Spinal cord (tissue), 10 donors: ENCODE results near the gene MANSC1. TPM values are rescaled to one million over a fixed set of nuclear protein-coding genes. Genes with fewer than 3 reads are reported as not detected.
A peak's percentile ranks its signal among the peaks of the same experiment; 100 is the strongest.

Experiments used
- DNase-seq, 6 donors: peaks; one replicate each; pipeline versions ENCODE4 v3.0.0 to v3.0.0-alpha.2; 2013 to 2015; ENCODE audit warnings: low spot score in 6 of 6, low read depth in 4 of 6
- H3K27ac ChIP-seq: one replicate; pipeline ENCODE4 v1.5.1; 2013; ENCODE audit warnings: low read depth, low read length, control low read depth
- H3K27me3 ChIP-seq: one replicate; pipeline ENCODE4 v1.6.1; 2013; ENCODE audit warnings: low read length; ENCODE audit not compliant: control insufficient read depth, insufficient read depth
- H3K36me3 ChIP-seq: one replicate; pipeline ENCODE4 v1.6.1; 2013; ENCODE audit warnings: low read length; ENCODE audit not compliant: control insufficient read depth, insufficient read depth
- H3K4me1 ChIP-seq: one replicate; pipeline ENCODE4 v1.6.1; 2013; ENCODE audit warnings: low read length; ENCODE audit not compliant: control insufficient read depth, insufficient read depth
- H3K4me3 ChIP-seq: one replicate; pipeline ENCODE4 v1.5.1; 2013; ENCODE audit warnings: low read depth, low read length, control low read depth
- H3K9me3 ChIP-seq: one replicate; pipeline ENCODE4 v1.6.1; 2013; ENCODE audit warnings: low read length; ENCODE audit not compliant: control insufficient read depth, insufficient read depth
- WGBS: methylation state at CpG from one replicate; pipeline ENCODE4 v1.1.5; 2013; ENCODE audit warnings: missing lambda C conversion rate; ENCODE audit not compliant: insufficient coverage; 5-methylcytosine and 5-hydroxymethylcytosine counted together
- polyA plus RNA-seq, 2 donors: library from polyadenylated mRNA; unstranded; fragments of 120-200 nt; gene quantifications; one replicate each; pipeline ENCODE4 v1.2.1, GENCODE V29; 2013; ENCODE audit not compliant: insufficient read length in 2 of 2
- total RNA-seq, 2 donors: library from RNA; depleted of rRNA in 1 of 2; stranded (reverse); fragments of 120-200 nt in 1 of 2; fragments of >200 nt in 1 of 2; gene quantifications; one replicate each; pipeline versions ENCODE4 v1.2.3 to v1.2.4, GENCODE V29; 2013 to 2014
- donor health status: healthy.

Gene MANSC1
- total and polyA plus RNA-seq, 4 donors: 5.3 to 26.7 (median 18.8) TPM

- no peaks in the 10 kb centered on the region for H3K27me3 ChIP-seq
- H3K4me1 ChIP-seq: peaks cover 3% of the 10 kb centered on the region
- WGBS: 62% methylated on average over 4 of the region's 7 CpGs
- peak in 1 of 6 donors; percentile 17 for DNase-seq
- no peak overlapping the region for H3K4me3 ChIP-seq
- no peaks in the 10 kb centered on the region for H3K9me3 ChIP-seq
- H3K27ac ChIP-seq: no peak overlapping the region
- H3K36me3 ChIP-seq: no peaks in the 10 kb centered on the region
These were observed 34.7 kb upstream of the MANSC1 start for GRCh38 chr12:12384571-12385340.

DNA sequence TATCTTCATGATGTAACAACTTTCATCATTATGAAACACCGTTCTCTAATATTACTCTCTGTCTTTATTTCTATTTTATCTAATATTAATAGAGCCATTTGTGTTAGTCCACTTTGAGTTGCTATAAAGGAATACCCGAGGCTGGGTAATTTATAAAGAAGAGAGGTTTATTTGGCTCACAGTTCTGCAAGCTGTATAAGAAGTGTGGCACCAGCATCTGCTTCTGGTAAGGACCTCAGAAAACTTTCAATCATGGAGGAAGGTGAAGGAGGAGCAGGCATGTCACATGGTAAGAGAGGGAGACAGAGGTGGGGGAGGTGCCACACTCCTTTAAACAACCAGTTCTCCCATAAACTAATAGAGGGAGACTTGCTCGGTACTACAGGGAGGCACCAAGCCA lies 31.9 kb upstream of the MANSC1 start:
- no peaks in the 10 kb centered on the region for H3K27me3 ChIP-seq

GRCh38 chr12:12380949-12381593 lies 31.0 kb upstream of the MANSC1 start:
- no peak for DNase-seq
- H3K36me3 ChIP-seq: no peaks in the 10 kb centered on the region
- no peaks in the 10 kb centered on the region for H3K27me3 ChIP-seq
- no peaks in the 10 kb centered on the region for H3K9me3 ChIP-seq
- peaks cover 3% of the 10 kb centered on the region for H3K4me1 ChIP-seq
- H3K4me3 ChIP-seq: no peak overlapping the region
- no peak overlapping the region for H3K27ac ChIP-seq
- WGBS: no CpG with 5 or more reads among the region's 6 CpGs

More for the DNA sequence above, 31.9 kb upstream of the MANSC1 start:
- Histone ChIP-seq H3K36me3 (no peaks in the 10 kb centered on the region), H3K9me3 (no peaks in the 10 kb centered on the region), H3K27ac (no peak overlapping the region), H3K4me3 (no peak overlapping the region), H3K4me1 (peaks cover 3% of the 10 kb centered on the region)
- DNase-seq: no peak
- no CpG with 5 or more reads among the region's 3 CpGs for WGBS

DNA sequence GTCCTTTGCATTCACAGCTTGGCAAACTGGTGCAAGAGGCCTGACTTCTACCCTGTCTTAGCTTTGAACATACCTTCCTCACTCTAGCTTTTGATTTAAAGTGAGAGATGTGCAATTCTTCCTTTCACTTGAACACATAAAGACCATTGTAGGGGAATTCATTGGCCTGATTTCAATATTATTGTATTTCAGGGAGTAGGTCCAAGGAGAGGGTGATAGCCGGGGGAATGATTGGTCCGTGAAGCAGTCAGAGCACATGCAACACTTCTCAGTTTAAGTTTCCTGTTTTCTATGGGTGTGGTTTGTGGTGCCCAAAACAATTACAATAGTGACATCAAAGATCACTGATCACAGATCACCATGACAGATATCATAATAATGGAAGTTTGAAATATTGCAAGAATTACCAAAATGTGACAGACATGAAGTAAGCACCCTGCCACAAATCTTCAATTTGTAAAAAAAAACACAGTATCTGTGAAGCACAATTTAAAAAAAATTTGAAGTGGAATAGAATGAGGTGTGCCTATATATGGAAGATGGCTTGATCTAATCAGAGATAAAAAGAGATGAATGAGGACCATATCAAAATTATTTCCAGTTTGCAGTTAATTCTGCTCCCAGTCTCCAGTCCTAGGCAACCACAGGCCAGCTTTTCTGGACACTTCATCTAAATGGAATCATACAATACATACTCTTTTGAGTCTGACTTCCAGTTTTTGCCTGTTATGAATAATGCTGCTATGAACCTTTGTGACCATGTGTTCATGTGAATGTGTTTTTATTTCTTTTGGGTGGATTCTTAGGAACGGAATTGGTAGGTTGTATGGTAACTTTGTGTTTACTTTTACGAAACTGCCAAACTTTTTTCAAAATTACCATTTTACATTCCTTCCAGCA lies 30.0 kb upstream of the MANSC1 start:
- Histone ChIP-seq H3K27me3 (no peaks in the 10 kb centered on the region), H3K27ac (no peak overlapping the region), H3K4me3 (no peak overlapping the region), H3K9me3 (no peaks in the 10 kb centered on the region), H3K4me1 (peaks cover 3% of the 10 kb centered on the region), H3K36me3 (no peaks in the 10 kb centered on the region)
- DNase-seq: no peak
- no CpG with 5 or more reads among the region's 4 CpGs for WGBS

- WGBS: 100% methylated on average over 1 of the region's 2 CpGs
- no peak overlapping the region for H3K27ac ChIP-seq
These were observed 28.6 kb upstream of the MANSC1 start for GRCh38 chr12:12378616-12379015.

DNA sequence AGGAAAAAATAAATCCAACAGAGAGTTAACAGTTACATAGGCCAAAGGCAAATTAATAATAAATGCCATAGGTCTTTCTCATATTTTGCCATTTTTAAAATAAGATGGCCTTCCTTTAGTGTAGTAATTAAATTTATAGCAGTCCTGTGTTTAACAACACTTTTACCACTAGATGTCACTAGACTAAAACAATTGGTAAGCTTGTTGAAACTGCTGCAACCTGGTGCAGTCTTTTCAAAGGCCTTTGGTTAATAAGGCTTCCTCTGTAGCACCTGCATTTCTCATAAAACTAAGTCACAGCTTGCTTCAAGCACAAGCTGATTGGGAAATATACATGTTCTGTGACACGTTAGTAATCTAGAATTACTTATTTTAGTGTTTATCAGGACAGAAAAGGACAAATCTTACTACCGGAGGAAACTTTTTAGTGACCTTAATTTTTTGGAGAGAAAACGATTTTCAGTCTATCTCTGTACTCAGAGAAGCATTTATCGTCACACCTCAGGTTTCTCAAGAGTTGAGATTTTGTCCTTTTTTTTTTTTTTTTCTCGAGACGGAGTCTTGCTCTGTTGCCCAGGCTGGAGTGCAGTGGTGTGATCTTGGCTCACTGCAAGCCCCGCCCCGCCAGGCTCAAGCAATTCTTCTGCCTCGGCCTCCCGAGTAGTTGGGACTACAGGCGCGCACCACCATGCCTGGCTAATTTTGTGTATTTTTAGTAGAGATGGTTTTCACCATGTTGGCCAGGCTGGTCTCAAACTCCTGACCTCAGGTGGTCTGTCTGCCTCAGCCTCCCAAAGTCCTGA lies 26.8 kb upstream of the MANSC1 start:
- DNase-seq: peak; percentile 50 to 95 (median 66)
- no peaks in the 10 kb centered on the region for H3K9me3 ChIP-seq
- no peak overlapping the region for H3K4me3 ChIP-seq
- 100% methylated on average over 1 of the region's 12 CpGs for WGBS
- H3K4me1 ChIP-seq: no peaks in the 10 kb centered on the region
- no peaks in the 10 kb centered on the region for H3K27me3 ChIP-seq
- H3K27ac ChIP-seq: no peak overlapping the region
- H3K36me3 ChIP-seq: no peaks in the 10 kb centered on the region

More at GRCh38 chr12:12378616-12379015, 28.6 kb upstream of the MANSC1 start:
- Histone ChIP-seq H3K4me1 (no peaks in the 10 kb centered on the region), H3K4me3 (no peak overlapping the region), H3K9me3 (no peaks in the 10 kb centered on the region), H3K27me3 (no peaks in the 10 kb centered on the region), H3K36me3 (no peaks in the 10 kb centered on the region)
- DNase-seq: no peak

DNA sequence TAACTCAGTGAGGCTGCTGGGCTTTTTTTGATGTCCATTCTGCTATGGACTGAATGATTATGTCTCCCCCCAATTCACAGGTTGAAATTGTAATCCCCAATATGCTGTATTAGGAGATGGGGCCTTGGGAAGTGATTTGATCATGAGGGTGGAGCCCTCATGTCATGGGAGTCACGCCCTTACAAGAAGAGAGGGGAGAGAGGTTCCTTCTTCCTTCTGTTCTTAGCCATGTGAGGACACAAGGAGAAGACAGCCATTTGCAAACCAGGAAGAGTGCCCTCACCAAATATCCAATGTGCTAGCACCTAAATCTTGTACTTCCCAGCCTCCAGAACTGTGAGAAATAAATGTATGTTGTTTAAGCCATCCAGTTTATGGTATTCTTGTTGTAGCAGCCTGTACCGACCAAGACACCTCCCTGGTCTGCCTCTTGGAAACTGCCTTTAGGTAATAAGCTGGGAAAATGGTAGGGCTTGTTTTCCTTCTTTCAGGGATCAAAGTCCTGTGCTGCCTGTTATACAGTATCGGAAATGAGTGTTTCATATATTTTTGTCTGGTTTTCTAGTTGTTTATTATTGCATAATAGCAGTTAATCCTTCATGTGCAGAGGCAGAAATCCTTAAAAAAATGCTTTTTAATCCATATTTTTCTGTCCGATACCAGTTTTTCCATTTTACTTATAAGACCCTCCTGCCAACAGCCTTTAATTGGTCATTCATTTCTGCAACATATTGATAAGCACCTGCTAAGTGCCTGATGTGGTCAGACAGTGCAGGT lies 23.1 kb upstream of the MANSC1 start:
- Histone ChIP-seq H3K36me3 (no peaks in the 10 kb centered on the region), H3K27me3 (no peaks in the 10 kb centered on the region), H3K4me3 (no peak overlapping the region), H3K27ac (no peak overlapping the region), H3K4me1 (no peaks in the 10 kb centered on the region), H3K9me3 (no peaks in the 10 kb centered on the region)
- no peak for DNase-seq
- 93% methylated on average over 2 of the region's 4 CpGs for WGBS

DNA sequence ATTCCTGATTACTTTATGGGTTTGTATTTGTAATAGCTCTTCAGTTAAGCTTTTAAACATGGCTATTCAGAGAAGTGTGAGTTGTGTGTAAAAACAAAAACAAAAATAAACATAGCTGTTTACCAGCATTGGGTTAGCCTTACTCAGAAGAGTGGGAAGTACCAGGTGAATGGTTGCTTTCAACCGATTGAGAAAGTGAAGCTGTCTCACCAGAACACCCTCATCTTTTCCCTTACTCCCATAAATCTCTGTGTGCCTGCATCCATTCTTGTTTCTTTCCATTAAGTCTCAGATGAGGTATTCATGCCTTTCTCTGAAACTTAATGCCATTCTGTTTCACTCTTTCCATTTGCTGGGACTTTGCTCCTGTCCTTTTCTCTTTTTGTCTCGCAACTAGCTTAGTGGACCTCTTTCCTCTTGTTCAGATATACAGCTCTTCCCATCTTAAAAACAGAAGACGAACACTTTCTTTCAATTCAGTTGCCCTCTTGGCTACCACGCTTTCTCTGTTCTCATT lies 17.5 kb upstream of the MANSC1 start:
- no peaks in the 10 kb centered on the region for H3K9me3 ChIP-seq
- peaks cover 5% of the 10 kb centered on the region for H3K4me1 ChIP-seq
- WGBS: 73% methylated on average over 3 of the region's 4 CpGs
- peaks cover 3% of the 10 kb centered on the region for H3K36me3 ChIP-seq
- H3K27ac ChIP-seq: no peak overlapping the region
- H3K4me3 ChIP-seq: no peak overlapping the region
- DNase-seq: no peak
- no peaks in the 10 kb centered on the region for H3K27me3 ChIP-seq
